Liver (tissue), 9 donors: ENCODE results near the gene TFAP2D. TPM values are rescaled to one million over a fixed set of nuclear protein-coding genes. Genes with fewer than 3 reads are reported as not detected.

Experiments
- DNase-seq: peaks from one replicate; pipeline ENCODE4 v3.0.0-alpha.2; 2017; ENCODE audit warnings: low spot score
- H3K27ac ChIP-seq, 2 donors: one replicate each; pipeline ENCODE4 v1.7.0; 2013; ENCODE audit warnings: inconsistent platforms in 2 of 2, low read length in 2 of 2, control low read depth in 1 of 2, low read depth in 1 of 2, mild to moderate bottlenecking in 1 of 2
- H3K27me3 ChIP-seq, 4 donors: one replicate each; pipeline versions ENCODE4 v1.6.1 to v1.7.0; 2013; ENCODE audit warnings: low read length in 3 of 4, inconsistent platforms in 1 of 4, mild to moderate bottlenecking in 1 of 4, moderate library complexity in 1 of 4; ENCODE audit not compliant: control insufficient read depth in 4 of 4, insufficient read depth in 4 of 4
- H3K36me3 ChIP-seq, 4 donors: one replicate each; pipeline versions ENCODE4 v1.6.1 to v1.7.0; 2013; ENCODE audit warnings: low read length in 3 of 4, mild to moderate bottlenecking in 3 of 4, low read depth in 1 of 4, moderate library complexity in 1 of 4; ENCODE audit not compliant: control insufficient read depth in 4 of 4, insufficient read depth in 3 of 4
- H3K4me1 ChIP-seq, 4 donors: one replicate each; pipeline versions ENCODE4 v1.6.1 to v1.7.0; 2013; ENCODE audit warnings: low read length in 3 of 4, mild to moderate bottlenecking in 3 of 4, moderate library complexity in 1 of 4; ENCODE audit not compliant: control insufficient read depth in 4 of 4, insufficient read depth in 4 of 4
- H3K4me3 ChIP-seq, 3 donors: one replicate each; pipeline versions ENCODE4 v1.6.1 to v1.7.0; 2013; ENCODE audit warnings: low read length in 3 of 3, control low read depth in 1 of 3, low read depth in 1 of 3, mild to moderate bottlenecking in 1 of 3
- H3K9ac ChIP-seq, 2 donors: one replicate each; pipeline ENCODE4 v1.7.0; 2013; ENCODE audit warnings: low read length in 2 of 2, mild to moderate bottlenecking in 2 of 2, moderate library complexity in 2 of 2, control low read depth in 1 of 2, low read depth in 1 of 2
- H3K9me3 ChIP-seq, 4 donors: one replicate each; pipeline versions ENCODE4 v1.6.1 to v1.7.0; 2013; ENCODE audit warnings: low read length in 3 of 4; ENCODE audit not compliant: control insufficient read depth in 4 of 4
- FOXA2 ChIP-seq: IDR thresholded peaks from 2 replicates; pipeline ENCODE4 v1.6.1; 2016; ENCODE audit warnings: antibody characterized with exemption
- HNF4G ChIP-seq: IDR thresholded peaks from 2 replicates; pipeline ENCODE4 v1.6.1; 2016; ENCODE audit warnings: antibody characterized with exemption
- JUND ChIP-seq, 2 donors: IDR thresholded peaks; 2 replicates each; pipeline ENCODE4 v1.6.1; 2016; ENCODE audit warnings: antibody characterized with exemption in 2 of 2
- RAD21 ChIP-seq, 2 donors: IDR thresholded peaks; 2 replicates each; pipeline ENCODE4 v1.6.1; 2016; ENCODE audit warnings: antibody characterized with exemption in 2 of 2, mild to moderate bottlenecking in 2 of 2
- RXRA ChIP-seq, 2 donors: IDR thresholded peaks; 2 replicates each; pipeline ENCODE4 v1.6.1; 2017 to 2018; ENCODE audit warnings: antibody characterized with exemption in 2 of 2, mild to moderate bottlenecking in 1 of 2
- TAF1 ChIP-seq: conservative IDR thresholded peaks from 2 replicates; pipeline ENCODE4 v1.6.1; 2016; ENCODE audit warnings: antibody characterized with exemption, mild to moderate bottlenecking
- YY1 ChIP-seq: IDR thresholded peaks from 2 replicates; pipeline ENCODE4 v1.6.1; 2016; ENCODE audit warnings: antibody characterized with exemption, mild to moderate bottlenecking
- WGBS: extraction: QIAGEN DNeasy Blood & Tissue Kit; methylation state at CpG from one replicate; pipeline ENCODE4 v1.1.7; 2013; 5-methylcytosine and 5-hydroxymethylcytosine counted together
- polyA plus RNA-seq, 2 donors: library from polyadenylated mRNA; stranded (reverse) in 1 of 2; unstranded in 1 of 2; fragments of 200-250 nt in 1 of 2; fragments of >200 nt in 1 of 2; fragmentation: Nextera tagmentation in 1 of 2; extraction: Ambion mirVana in 1 of 2; gene quantifications; one replicate each; pipeline versions ENCODE4 v1.2.1 to v1.2.3, GENCODE V29; 2013 to 2015
- total RNA-seq, 2 donors: library from RNA; depleted of rRNA; stranded (reverse); fragments of >200 nt; gene quantifications; one replicate each; pipeline ENCODE4 v1.2.3, GENCODE V29; 2014
- TF ChIP-seq, protein P1 (sequence below): IDR thresholded peaks from 2 replicates; pipeline ENCODE4 v1.6.1; 2016; ENCODE audit warnings: antibody characterized with exemption, mild to moderate bottlenecking
- TF ChIP-seq, protein P2 (sequence below): fragments of 150-350 bp; IDR thresholded peaks from 2 replicates; pipeline ENCODE4 v1.5.1; 2017; ENCODE audit warnings: improper control_type of control experiment, low read depth, low read length; ENCODE audit not compliant: missing input control
- TF ChIP-seq, protein P3 (sequence below): IDR thresholded peaks from 2 replicates; pipeline ENCODE4 v1.6.1; 2016; ENCODE audit warnings: antibody characterized with exemption
- TF ChIP-seq, protein P4 (sequence below): IDR thresholded peaks from 2 replicates; pipeline ENCODE4 v1.6.1; 2016; ENCODE audit warnings: antibody characterized with exemption
- donor health status: healthy.
- donor health status: healthy.
- donor health status: healthy.
- donor health status: healthy.
- donor health status: healthy.

TFAP2D gene
- total and polyA plus RNA-seq, 4 donors, result not detected

DNA sequence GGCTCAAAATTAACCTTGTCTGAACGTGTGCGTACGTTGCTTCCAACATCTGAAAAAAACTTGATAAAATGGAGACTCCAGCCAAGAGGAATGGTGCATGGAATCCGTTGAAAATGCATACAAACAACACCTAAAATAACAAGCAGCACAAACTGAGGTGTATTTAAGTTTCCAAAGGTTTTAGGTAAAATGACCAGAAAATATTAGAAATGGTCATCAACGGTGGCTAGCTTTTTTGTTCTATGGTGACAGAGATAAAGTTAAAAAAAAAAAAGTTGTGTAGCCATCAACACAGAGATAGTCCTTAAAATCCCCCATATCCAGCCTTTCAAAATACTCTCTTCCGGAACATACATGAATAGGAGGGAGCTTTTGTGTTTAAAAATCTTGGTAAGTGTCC lies 104.7 kb downstream of the TFAP2D start:
- H3K4me1 ChIP-seq, result peaks cover 9 to 18% (median 14%) of the 10 kb centered on the region in 4 donors
- H3K4me3 ChIP-seq, result no peak overlapping the region
- TF ChIP-seq HNF4G, result no peak
- TF ChIP-seq JUND (IDR thresholded peaks at IDR 0.05), result no peak
- TF ChIP-seq, protein P1, sequence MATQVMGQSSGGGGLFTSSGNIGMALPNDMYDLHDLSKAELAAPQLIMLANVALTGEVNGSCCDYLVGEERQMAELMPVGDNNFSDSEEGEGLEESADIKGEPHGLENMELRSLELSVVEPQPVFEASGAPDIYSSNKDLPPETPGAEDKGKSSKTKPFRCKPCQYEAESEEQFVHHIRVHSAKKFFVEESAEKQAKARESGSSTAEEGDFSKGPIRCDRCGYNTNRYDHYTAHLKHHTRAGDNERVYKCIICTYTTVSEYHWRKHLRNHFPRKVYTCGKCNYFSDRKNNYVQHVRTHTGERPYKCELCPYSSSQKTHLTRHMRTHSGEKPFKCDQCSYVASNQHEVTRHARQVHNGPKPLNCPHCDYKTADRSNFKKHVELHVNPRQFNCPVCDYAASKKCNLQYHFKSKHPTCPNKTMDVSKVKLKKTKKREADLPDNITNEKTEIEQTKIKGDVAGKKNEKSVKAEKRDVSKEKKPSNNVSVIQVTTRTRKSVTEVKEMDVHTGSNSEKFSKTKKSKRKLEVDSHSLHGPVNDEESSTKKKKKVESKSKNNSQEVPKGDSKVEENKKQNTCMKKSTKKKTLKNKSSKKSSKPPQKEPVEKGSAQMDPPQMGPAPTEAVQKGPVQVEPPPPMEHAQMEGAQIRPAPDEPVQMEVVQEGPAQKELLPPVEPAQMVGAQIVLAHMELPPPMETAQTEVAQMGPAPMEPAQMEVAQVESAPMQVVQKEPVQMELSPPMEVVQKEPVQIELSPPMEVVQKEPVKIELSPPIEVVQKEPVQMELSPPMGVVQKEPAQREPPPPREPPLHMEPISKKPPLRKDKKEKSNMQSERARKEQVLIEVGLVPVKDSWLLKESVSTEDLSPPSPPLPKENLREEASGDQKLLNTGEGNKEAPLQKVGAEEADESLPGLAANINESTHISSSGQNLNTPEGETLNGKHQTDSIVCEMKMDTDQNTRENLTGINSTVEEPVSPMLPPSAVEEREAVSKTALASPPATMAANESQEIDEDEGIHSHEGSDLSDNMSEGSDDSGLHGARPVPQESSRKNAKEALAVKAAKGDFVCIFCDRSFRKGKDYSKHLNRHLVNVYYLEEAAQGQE, result no peak
- no peak for TF ChIP-seq TAF1
- TF ChIP-seq, protein P2, sequence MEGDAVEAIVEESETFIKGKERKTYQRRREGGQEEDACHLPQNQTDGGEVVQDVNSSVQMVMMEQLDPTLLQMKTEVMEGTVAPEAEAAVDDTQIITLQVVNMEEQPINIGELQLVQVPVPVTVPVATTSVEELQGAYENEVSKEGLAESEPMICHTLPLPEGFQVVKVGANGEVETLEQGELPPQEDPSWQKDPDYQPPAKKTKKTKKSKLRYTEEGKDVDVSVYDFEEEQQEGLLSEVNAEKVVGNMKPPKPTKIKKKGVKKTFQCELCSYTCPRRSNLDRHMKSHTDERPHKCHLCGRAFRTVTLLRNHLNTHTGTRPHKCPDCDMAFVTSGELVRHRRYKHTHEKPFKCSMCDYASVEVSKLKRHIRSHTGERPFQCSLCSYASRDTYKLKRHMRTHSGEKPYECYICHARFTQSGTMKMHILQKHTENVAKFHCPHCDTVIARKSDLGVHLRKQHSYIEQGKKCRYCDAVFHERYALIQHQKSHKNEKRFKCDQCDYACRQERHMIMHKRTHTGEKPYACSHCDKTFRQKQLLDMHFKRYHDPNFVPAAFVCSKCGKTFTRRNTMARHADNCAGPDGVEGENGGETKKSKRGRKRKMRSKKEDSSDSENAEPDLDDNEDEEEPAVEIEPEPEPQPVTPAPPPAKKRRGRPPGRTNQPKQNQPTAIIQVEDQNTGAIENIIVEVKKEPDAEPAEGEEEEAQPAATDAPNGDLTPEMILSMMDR, result no peak
- no peak for TF ChIP-seq FOXA2
- TF ChIP-seq RAD21 (IDR thresholded peaks at IDR 0.05), result no peak
- TF ChIP-seq, protein P3, sequence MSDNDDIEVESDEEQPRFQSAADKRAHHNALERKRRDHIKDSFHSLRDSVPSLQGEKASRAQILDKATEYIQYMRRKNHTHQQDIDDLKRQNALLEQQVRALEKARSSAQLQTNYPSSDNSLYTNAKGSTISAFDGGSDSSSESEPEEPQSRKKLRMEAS, result no peak
- no peak for TF ChIP-seq RXRA (IDR thresholded peaks at IDR 0.05)
- TF ChIP-seq, protein P4, sequence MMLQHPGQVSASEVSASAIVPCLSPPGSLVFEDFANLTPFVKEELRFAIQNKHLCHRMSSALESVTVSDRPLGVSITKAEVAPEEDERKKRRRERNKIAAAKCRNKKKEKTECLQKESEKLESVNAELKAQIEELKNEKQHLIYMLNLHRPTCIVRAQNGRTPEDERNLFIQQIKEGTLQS, result no peak
- 16% methylated on average over 6 of the region's 6 CpGs for WGBS
- no peaks in the 10 kb centered on the region for H3K36me3 ChIP-seq
- peaks cover 0 to 16% (median 6%) of the 10 kb centered on the region in 4 donors for H3K27me3 ChIP-seq
- H3K9me3 ChIP-seq, result no peaks in the 10 kb centered on the region
- H3K27ac ChIP-seq, result no peak overlapping the region
- DNase-seq, result no peak
- H3K9ac ChIP-seq, result no peak overlapping the region

DNA sequence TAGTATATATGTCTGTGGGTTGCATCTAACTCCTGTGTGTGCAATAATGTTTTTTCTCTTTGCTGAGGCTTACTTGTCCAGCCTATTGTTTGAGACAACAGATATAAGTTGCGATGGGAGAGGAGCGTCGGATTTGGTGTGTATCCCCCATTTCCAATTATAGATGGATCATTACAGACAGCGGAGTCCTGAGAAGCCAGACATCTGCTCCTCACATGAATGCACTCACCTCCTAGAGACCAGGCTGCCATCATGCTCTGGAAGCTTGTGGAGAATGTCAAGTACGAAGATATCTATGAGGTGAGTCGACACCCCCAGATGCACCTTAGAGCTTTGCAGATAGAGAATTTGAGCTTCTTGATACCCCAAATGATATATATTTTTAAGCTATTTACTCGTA lies 105.3 kb downstream of the TFAP2D start, which contains the start of gene TFAP2B:
TSS of gene TFAP2B (plus strand) at position 199 of the 400 bp plus-strand sequence. CDS start at position 220, 21 bp downstream.
- peak within 1 kb of the TSS in 2 of 3 donors; percentile 31 to 54 for H3K4me3 ChIP-seq
- no peaks in the 10 kb centered on the region for H3K36me3 ChIP-seq
- 11% methylated on average over 7 of the region's 7 CpGs for WGBS
- peaks cover 9 to 18% (median 16%) of the 10 kb centered on the region in 4 donors for H3K4me1 ChIP-seq
- TF ChIP-seq YY1, result no peak
- no peak for TF ChIP-seq RXRA (IDR thresholded peaks at IDR 0.05)
- TF ChIP-seq, protein P4, result no peak
- H3K27ac ChIP-seq, result no peak within 1 kb of the TSS
- no peak for DNase-seq
- H3K9ac ChIP-seq, result no peak within 1 kb of the TSS
- peaks cover 0 to 16% (median 6%) of the 10 kb centered on the region in 4 donors for H3K27me3 ChIP-seq
- H3K9me3 ChIP-seq, result no peaks in the 10 kb centered on the region
